HG03064 (cell line): ENCODE data around the gene CMBL.
"Not testable (repeated sequence)": the region's sequence is repeated elsewhere in the genome, so short reads cannot be mapped to it uniquely, and the experiment has no call there.

Experiments
- ATAC-seq: cut with Tn5 transposase; IDR thresholded peaks from one replicate; pipeline ENCODE4 v1.9.1; 2021; ENCODE audit warnings: low read depth; ENCODE audit not compliant: unreplicated experiment

The CMBL gene

GRCh38 chr5:10310835-10311570 is 3.3 kb upstream of the CMBL start:
- not testable (repeated sequence) for ATAC-seq

DNA sequence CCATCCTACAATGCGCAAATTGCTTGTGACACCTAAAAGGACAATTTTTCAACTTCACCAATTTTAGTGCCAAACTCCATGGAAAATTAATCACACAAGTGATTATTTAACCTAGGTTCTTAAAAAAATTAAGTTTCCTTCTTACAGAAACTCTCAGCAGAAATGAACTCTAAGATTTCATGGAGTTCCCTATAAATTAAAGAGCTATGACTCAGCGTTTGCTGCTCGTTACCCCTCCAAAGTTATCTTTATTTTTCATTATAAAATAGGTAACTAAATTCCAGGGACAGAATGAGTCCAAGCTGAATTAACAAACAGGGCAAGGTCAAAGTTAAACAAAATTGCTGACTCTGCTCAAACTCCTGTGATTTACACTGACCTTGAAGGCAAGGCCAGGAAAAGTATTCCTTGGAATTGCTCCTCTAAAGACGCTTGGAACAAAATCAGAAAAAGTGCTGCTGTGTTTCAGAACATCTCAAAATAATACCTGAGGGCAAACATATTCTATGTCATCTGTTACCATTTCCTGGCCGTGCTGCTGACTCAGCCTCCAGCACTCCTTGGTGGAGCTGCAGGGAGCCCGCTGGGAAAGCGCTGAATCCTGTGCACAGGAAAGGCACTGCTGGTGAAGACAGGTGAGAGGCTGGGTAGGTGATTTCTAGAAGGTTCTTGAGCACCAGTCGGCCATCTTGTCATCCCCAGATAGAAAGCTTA is 2.5 kb upstream of the CMBL start:
- no peak for ATAC-seq

DNA sequence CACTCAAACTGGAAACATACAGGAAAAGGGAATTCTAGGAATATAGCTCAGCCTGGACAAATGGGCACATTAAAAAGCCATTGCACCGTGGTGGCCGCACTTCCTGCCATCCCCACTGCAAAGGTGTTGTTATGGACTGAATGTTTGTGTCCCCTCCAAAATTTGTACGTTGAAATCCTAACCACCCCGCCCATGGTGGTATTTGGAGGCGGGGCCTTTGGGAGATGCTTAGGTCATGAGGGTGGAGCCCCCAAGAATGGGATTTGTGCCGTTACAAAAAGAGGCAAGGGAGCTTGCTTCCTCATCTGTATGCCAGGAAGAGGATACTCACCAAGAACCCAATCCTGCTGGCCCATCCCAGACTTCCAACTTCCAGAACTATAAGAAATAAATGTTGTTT is 1.1 kb upstream of the CMBL start:
- ATAC-seq = no peak

GRCh38 chr5:10306806-10307205 is 896 bp downstream of the CMBL start:
- no peak for ATAC-seq

DNA sequence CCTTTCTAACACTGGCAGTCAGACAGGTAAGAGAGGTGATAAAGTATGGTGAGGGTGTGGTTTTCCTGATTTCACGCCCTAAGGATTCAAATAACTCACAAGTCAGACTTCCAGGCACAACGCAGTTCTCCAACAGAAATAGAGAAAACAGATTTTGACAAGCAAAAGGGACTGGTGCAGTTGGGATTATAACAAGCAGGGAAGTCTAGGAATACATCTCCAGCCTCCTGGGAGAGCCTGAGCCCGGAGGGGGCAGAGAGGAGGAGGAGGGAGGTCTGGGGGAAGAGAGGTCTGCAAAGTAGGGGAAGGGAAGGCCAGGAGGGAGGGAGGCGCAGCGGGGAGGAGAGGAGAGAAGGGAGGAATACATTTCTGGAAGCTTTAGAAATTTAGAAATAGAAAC is 1.6 kb downstream of the CMBL start:
- ATAC-seq = no peak

DNA sequence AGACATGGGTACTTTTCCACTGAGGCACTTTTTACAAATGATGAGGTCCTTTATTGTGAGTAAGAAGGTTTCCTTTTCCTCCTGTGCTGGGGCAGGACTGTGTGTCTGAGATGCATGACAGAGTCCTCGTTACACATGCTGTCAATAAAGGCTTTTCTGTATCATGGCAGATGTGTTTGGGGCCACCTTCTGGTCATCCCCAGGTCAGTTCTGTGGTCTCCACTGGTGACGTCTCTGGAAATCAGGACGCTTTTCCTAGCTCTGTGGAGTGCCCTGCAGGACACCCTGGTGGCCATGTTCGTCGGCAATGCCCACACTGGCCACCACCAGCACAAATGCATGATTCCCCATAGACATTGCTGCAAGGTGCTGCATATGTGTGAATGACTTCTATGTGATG is 2.8 kb downstream of the CMBL start:
- ATAC-seq = no peak

- ATAC-seq = no peak
Observed at GRCh38 chr5:10303699-10304170, 4.0 kb downstream of the CMBL start.

GRCh38 chr5:10303201-10303600 is 4.5 kb downstream of the CMBL start:
- ATAC-seq = no peak

- no peak for ATAC-seq
Observed at GRCh38 chr5:10301842-10302610, 5.7 kb downstream of the CMBL start.

DNA sequence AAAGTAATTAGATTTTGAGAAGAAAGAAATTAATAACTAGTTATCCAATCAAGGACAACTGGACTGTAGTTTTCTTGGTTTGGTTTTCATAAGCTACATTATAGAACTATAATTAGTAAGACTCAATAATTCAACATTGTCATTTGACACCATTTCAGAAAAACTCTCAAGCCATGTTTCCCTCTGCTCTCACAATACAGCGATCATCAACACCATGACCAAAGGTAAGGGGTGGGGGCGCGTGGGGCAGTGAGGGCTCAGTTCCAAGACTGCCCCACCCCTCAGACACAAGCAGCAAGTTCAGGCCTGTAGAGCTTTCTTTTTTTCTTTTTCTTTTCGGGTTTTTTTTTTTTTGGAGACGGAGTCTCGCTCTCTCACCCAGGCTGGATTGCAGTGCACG is 6.4 kb downstream of the CMBL start:
- no peak for ATAC-seq

- ATAC-seq = no peak
Observed at GRCh38 chr5:10300246-10300645, 7.5 kb downstream of the CMBL start.

- ATAC-seq = no peak
Observed at GRCh38 chr5:10297646-10298204, 10.0 kb downstream of the CMBL start.

DNA sequence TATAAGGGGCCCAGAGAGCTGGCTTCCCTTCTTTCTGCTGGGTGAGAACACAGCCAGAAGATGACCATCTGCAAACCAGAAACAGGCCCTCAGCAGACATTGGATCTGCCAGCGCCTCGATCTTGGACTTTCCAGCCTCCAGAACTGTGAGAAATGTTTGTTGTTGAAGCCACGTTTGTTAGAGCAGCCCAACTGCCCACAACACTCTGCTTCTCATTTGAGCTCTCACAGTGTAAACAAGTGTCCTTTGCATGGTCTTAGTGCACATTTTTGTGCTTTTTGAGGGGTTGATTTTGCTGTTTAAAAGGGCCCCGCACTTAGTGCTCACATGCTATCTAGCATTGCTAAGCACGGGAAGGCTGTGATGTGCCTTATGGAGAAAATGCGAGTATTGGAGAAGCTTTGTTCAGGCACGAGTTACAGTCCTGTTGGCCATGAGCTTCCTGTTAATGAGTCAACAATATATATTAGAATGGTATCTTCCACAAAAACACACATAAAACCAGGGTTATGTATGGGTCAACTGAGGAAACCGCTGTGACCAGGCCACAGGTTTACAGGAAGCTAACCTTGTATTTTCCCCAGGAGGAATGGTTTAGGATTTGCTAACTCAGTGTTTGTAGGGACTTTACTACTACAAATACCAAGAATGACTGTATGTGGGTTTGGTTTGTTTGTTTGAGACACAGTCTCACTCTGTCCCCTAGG is 11.9 kb downstream of the CMBL start:
- no peak for ATAC-seq

DNA sequence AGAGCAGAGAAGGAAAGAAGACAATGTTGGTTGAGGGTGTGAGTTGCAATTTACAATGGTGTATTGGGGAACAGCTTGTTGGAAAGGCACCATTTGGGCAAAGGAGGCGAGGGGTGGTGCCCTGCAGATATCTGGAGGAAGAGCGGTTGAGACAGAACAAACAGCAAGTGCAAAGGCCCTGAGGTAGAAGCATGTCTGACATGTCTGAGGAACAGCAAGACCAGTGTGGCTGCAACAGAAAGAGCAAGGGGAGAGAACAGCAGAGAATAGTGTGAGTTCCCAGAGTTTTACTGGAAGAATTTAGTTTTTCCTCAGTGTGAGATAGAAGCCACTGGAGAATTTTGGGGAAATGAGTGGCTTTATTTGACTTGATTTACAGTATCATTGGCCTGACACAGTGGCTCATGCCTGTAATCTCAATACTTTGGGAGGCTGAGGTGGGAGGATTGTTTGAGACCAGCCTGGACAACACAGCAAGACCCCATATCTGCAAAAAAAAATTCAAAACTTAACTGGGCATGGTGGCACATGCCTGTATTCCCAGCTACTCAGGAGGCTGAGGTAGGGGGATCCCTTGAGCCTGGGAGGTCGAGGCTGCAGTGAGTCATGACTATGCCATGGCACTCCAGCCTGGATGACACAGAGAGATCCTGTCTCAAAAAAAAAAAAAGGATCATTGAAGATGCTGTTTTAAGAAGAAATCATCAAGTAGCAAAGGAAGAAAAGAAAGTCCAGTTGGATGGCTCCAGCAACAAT is 13.6 kb downstream of the CMBL start:
- no peak for ATAC-seq

DNA sequence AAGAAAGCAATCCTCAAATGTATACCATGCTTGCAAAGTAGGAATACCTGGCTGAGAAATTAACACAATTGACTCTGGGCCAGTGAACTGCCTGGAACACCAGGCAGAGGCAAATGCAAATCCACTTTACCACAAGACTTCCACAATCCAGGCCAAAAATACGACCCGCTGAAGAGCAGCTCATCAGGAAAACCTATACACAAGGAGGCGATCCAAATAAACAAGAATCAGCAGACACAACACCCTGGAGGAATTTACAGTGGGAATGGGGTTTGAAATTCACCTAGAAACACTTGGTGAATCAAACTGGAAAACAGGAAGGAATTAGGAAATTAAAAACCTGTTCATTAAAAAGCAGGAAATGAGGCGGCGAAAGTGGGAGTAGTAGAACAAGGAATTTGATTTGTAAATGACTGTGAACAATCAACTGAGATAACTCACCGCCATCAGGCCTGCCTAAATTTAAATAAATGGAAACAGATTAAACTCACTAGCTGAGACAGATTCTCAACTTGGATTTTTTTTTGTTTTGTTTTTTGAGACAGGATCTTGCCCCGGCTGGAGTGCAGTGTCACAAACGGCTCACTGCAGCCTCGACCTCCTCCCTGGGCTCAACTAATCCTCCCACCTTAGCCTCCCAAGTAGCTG is 15.9 kb downstream of the CMBL start:
- ATAC-seq = no peak

DNA sequence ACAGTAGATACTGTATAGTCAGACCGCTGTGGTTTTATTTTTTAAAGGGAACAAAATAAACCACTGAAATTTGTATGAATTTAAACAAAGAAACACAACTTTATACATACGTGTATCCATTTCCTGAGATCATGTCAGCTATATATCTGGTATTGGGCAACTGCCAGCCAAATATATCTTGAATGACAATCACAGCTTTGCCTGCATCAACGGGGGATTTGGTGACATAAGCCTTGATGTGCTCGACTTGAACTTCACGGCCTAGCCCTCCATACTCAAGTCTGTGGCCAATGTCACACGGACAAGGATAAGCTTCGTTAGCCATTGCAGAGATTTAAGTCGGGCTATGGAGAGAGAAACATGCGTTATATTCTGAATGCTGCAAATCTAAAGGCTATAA is 17.3 kb downstream of the CMBL start:
- ATAC-seq = no peak

GRCh38 chr5:10289991-10290390 is 17.7 kb downstream of the CMBL start:
- no peak for ATAC-seq

DNA sequence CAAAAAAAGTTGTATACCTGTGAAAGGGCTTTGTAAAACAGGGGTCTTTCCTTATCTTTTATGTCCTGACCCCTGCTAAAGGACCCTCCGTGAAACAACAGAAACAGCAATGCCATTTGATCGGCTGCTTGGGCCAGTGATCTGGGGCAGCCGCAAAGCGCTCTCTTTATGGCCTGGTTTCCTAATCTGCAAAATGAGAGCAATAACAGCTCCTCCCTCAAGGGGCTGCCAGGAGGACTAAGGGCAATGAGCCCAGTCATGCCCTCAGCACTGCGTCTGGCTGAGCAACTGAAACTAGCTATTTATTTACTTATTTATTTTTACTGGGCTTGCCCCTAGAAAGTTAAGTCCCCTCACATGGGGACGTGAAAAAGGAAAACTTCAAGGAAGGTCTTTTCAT is 18.3 kb downstream of the CMBL start:
- ATAC-seq = no peak

DNA sequence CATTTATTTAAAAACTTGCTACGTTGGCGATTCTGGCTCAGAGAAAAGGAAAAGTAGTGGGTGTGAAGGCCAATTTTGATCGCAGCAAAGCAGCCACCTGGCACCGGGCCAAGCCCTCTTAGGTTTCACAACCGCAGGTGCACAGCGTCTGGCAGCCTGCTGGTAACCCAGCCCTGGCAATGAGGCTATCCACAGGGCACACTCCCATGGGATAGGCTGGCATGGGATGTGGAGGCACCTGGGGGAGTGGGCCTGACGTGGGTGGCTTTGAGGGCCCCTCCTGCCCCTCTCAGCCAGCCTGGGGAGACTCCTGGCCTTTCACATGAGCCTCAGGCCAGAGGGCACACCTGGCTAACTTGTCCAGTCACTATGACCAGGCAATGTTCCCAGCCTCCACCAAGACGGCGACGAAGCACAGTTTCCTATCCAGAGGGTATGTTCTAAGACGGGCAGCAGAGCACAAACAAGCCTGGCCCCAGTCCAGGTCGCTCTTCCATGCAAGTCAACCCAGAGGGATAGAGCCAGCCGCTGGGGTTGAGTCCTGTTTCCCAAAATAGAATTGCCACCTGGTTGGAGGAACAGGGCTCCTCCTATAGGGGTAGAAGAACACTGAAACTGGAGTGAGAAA is 19.0 kb downstream of the CMBL start:
- ATAC-seq = no peak
